Chondrocyte (in vitro differentiated cells): ENCODE results near the gene GRIK2. TPM values are rescaled to one million over a fixed set of nuclear protein-coding genes. Genes with fewer than 3 reads are reported as not detected.

Experiments used
- DNase-seq: peaks from one replicate; pipeline ENCODE4 v3.0.0; 2021; ENCODE audit warnings: mixed read lengths, low spot score
- H3K27ac Mint-ChIP-seq: one replicate; pipeline ENCODE4 v1.8.0; 2021; ENCODE audit warnings: mild to moderate bottlenecking, moderate library complexity, mixed read lengths; ENCODE audit not compliant: unreplicated experiment
- H3K27me3 Mint-ChIP-seq: 2 replicates; pipeline ENCODE4 v1.8.0; 2021; ENCODE audit warnings: low read depth, mixed read lengths
- H3K36me3 Mint-ChIP-seq: 2 replicates; pipeline ENCODE4 v1.8.0; 2021; ENCODE audit warnings: low read depth, mixed read lengths
- H3K4me1 Mint-ChIP-seq: 2 replicates; pipeline ENCODE4 v1.8.0; 2021; ENCODE audit warnings: low read depth, mild to moderate bottlenecking, mixed read lengths
- H3K4me3 Mint-ChIP-seq: one replicate; pipeline ENCODE4 v1.8.0; 2021; ENCODE audit warnings: mild to moderate bottlenecking, moderate library complexity, mixed read lengths; ENCODE audit not compliant: unreplicated experiment
- H3K9me3 Mint-ChIP-seq: 2 replicates; pipeline ENCODE4 v1.8.0; 2021; ENCODE audit warnings: low read depth, mixed read lengths
- CTCF ChIP-seq: fragments of 200-600 bp; sonication (generic); IDR thresholded peaks from 2 replicates; pipeline ENCODE4 v1.5.0; 2021; ENCODE audit warnings: antibody characterized with exemption, mild to moderate bottlenecking, moderate library complexity
- total RNA-seq: library from RNA; stranded (reverse); gene quantifications from 3 replicates; pipeline ENCODE4 v1.2.1, GENCODE V29; 2021

The GRIK2 gene
- total RNA-seq, 1 donor from 2014 or later: 8.2 TPM

DNA sequence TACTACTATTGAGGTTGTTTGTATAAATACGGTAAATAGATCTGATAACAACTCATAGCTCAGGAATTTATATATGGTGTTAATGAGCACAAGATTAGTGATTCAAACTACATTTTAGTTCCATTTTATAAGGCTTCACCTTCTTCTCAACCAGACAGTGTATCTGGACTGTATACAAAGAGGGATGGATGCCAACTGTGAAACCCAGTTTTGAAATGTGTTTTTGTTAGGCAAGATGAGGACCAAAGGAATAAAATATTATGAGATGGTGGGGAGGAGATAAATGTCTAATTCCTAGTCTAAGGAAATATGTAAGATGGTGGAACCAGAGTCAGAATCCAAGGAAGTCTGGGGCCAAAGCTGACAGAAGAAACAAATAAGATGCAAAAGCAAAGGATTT is 329.0 kb downstream of the GRIK2 start:
- no peaks in the 10 kb centered on the region for H3K36me3 Mint-ChIP-seq
- H3K9me3 Mint-ChIP-seq: no peaks in the 10 kb centered on the region
- H3K4me1 Mint-ChIP-seq: peaks cover 17% of the 10 kb centered on the region
- peak overlapping the region; percentile 22 for H3K27ac Mint-ChIP-seq
- H3K27me3 Mint-ChIP-seq: no peaks in the 10 kb centered on the region
- no peak for TF ChIP-seq CTCF
- DNase-seq: no peak
- H3K4me3 Mint-ChIP-seq: no peak overlapping the region

- Mint-ChIP-seq H3K9me3 (no peaks in the 10 kb centered on the region), H3K4me3 (no peak overlapping the region), H3K27ac (peak overlapping the region; percentile 60), H3K27me3 (no peaks in the 10 kb centered on the region), H3K4me1 (peaks cover 17% of the 10 kb centered on the region), H3K36me3 (no peaks in the 10 kb centered on the region)
- no peak for TF ChIP-seq CTCF
- no peak for DNase-seq
Measured at GRCh38 chr6:101722991-101723579, 329.6 kb downstream of the GRIK2 start.

DNA sequence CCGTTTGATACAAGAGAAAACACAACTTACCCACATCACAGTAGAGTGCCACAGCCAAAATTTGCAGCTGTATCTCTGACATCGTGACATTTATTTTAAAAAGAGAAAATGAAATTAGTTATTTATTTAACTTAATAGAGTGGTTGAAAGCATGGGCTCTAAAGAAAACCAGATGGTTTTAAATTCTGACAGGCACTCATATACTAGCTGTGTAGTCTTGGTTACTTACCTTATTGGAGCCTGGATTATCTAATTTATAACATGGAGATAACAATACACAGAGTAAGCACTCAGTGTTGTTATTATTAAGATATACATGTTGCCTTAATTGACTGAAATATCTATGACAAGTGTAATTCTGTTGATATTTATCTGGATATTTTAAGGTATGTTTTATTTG is 334.9 kb downstream of the GRIK2 start:
- H3K4me1 Mint-ChIP-seq: peaks cover 10% of the 10 kb centered on the region
- no peak for TF ChIP-seq CTCF
- no peaks in the 10 kb centered on the region for H3K27me3 Mint-ChIP-seq
- DNase-seq: no peak
- no peak overlapping the region for H3K27ac Mint-ChIP-seq
- no peak overlapping the region for H3K4me3 Mint-ChIP-seq
- H3K36me3 Mint-ChIP-seq: no peaks in the 10 kb centered on the region
- H3K9me3 Mint-ChIP-seq: no peaks in the 10 kb centered on the region

GRCh38 chr6:101728956-101729355 is 335.4 kb downstream of the GRIK2 start:
- peaks cover 5% of the 10 kb centered on the region for H3K4me1 Mint-ChIP-seq
- no peak for DNase-seq
- H3K4me3 Mint-ChIP-seq: no peak overlapping the region
- H3K27me3 Mint-ChIP-seq: no peaks in the 10 kb centered on the region
- TF ChIP-seq CTCF: no peak
- H3K27ac Mint-ChIP-seq: no peak overlapping the region
- H3K9me3 Mint-ChIP-seq: no peaks in the 10 kb centered on the region
- H3K36me3 Mint-ChIP-seq: no peaks in the 10 kb centered on the region

- H3K4me3 Mint-ChIP-seq: no peak overlapping the region
- no peaks in the 10 kb centered on the region for H3K27me3 Mint-ChIP-seq
- no peak for DNase-seq
- peaks cover 2% of the 10 kb centered on the region for H3K36me3 Mint-ChIP-seq
- TF ChIP-seq CTCF: no peak
- peaks cover 5% of the 10 kb centered on the region for H3K4me1 Mint-ChIP-seq
- H3K27ac Mint-ChIP-seq: no peak overlapping the region
- H3K9me3 Mint-ChIP-seq: peaks cover 6% of the 10 kb centered on the region
Measured at GRCh38 chr6:101730954-101731353, 337.4 kb downstream of the GRIK2 start.
